ENCODE results near the gene CMTM3. TPM values are rescaled to one million over a fixed set of nuclear protein-coding genes. Genes with fewer than 3 reads are reported as not detected.

CMTM3 gene
- polyA plus RNA-seq, 1 experiment, result 35.5 TPM

DNA sequence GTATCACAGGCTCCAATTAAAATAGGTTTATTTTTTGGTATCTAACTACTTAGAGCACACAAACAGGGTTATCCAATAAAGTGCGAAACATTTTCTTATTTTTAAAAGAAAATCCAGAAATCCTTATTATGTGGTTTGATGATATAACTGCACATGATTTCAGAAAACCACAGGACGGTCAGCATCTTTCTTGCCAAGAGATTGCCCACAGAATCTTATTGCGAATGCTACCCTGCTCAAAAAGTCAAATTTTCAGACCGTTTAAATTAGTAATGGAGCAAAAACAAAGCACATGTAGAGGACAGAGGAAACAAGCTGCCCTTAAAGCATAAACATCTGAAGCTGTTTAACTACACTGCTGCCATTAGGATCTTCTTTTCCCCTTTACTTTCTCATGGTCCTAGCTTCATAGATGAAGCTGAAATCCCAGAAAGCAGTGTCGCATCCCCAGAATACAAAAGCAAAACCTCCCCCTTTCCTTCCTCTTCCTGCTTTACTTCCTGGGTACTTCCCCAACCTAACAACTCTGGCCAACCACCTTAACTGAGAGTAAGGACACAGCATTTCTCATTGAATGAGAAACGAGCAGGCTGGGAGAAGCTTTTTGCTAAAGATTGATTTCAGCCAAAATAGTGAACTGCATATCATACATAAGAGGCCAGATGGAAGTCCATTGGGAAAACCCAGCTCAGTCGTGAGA, 48.3 kb downstream of the CMTM3 start:
- TF ChIP-seq, protein P1, sequence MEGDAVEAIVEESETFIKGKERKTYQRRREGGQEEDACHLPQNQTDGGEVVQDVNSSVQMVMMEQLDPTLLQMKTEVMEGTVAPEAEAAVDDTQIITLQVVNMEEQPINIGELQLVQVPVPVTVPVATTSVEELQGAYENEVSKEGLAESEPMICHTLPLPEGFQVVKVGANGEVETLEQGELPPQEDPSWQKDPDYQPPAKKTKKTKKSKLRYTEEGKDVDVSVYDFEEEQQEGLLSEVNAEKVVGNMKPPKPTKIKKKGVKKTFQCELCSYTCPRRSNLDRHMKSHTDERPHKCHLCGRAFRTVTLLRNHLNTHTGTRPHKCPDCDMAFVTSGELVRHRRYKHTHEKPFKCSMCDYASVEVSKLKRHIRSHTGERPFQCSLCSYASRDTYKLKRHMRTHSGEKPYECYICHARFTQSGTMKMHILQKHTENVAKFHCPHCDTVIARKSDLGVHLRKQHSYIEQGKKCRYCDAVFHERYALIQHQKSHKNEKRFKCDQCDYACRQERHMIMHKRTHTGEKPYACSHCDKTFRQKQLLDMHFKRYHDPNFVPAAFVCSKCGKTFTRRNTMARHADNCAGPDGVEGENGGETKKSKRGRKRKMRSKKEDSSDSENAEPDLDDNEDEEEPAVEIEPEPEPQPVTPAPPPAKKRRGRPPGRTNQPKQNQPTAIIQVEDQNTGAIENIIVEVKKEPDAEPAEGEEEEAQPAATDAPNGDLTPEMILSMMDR (IDR thresholded peaks at IDR 0.05; ENCODE audit: insufficient read depth, low read depth, low read length), result no peak
- no peak for DNase-seq (ENCODE audit: low read depth)
- ChIA-PET CTCF (interaction anchor here (0.8 to 4.3 kb wide), 7 partner anchors 9 to 64 kb away, joined by 3 to 58 read pairs (median 5); no protein-coding TSS in a partner anchor), POLR2A (no interaction called here)
- H3K4me3 ChIP-seq (ENCODE audit: low read depth, low read length), result no peak overlapping the region
- H3K36me3 ChIP-seq (ENCODE audit: control insufficient read depth, insufficient read depth, low read length), result no peaks in the 10 kb centered on the region
- no peaks in the 10 kb centered on the region for H3K27me3 ChIP-seq (ENCODE audit: control insufficient read depth, insufficient read depth, low read length)

DNA sequence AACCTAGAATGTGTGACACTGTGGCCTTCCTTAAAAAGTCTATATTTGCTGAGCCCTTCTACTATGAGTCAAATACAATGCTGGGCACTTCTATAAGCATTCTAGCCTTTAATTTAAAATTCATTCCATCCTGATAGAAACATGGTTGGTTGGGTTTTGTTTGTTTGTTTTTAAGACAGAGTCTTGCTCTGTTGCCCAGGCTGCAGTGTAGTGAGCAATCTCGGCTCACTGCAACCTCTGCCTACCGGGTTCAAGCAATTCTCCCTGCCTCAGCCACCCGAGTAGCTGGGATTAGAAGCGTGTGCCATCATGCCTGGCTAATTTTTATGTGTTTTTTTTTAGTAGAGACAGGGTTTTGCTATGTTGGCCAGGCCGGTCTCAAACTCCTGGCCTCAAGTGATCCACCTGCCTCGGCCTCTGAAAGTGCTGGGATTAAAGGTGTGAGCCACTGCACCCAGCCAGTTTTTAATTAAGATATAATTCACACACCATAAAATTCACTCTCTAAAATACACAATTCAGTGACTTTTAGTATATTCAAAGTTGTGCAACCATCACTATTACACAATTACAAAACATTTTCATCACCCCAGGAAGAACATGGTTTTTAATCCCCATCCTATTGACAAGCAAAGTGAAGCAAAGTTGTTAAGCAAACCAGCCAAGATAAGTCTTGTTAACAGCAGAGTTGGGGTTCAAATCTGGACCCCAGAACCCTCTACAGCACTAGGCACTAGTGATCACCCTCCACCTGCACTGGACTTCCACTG, 49.3 kb downstream of the CMTM3 start:
- no peak for DNase-seq (ENCODE audit: low read depth)
- Histone ChIP-seq H3K4me3 (ENCODE audit: low read depth, low read length) (no peak overlapping the region), H3K27me3 (ENCODE audit: control insufficient read depth, insufficient read depth, low read length) (no peaks in the 10 kb centered on the region), H3K36me3 (ENCODE audit: control insufficient read depth, insufficient read depth, low read length) (no peaks in the 10 kb centered on the region)
- POLR2A ChIA-PET, result no interaction called here
- TF ChIP-seq, protein P1 (IDR thresholded peaks at IDR 0.05; ENCODE audit: insufficient read depth, low read depth, low read length), result no peak
- CTCF ChIA-PET, result interaction anchor here (0.8 to 4.3 kb wide), 4 partner anchors 9 to 46 kb away, joined by 3 to 58 read pairs (median 6); no protein-coding TSS in a partner anchor

DNA sequence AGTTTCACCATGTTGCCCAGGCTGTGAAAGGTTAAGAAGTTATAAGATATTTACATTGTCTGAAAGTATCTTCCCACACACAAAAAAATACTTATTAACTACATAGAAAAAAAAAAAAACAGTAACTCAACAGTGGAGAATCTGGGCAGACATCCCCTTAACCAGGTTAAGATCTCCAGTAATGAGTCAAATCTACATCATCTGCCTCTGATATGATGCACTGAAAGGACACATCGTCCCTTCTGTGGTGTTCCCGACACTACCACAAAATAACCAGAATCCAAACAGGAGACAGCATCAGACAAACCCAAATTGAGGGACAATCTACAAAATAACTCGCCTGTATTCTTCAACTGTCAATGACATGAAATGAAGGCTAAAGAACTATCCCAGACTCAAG, 52.0 kb downstream of the CMTM3 start:
- TF ChIP-seq, protein P1 (IDR thresholded peaks at IDR 0.05; ENCODE audit: insufficient read depth, low read depth, low read length), result no peak
- DNase-seq (ENCODE audit: low read depth), result no peak
- ChIA-PET CTCF (interaction anchor here (2.4 kb wide), 1 partner anchor 211 kb away, joined by 6 read pairs; no protein-coding TSS in a partner anchor), POLR2A (no interaction called here)
- Histone ChIP-seq H3K4me3 (ENCODE audit: low read depth, low read length) (no peak overlapping the region), H3K36me3 (ENCODE audit: control insufficient read depth, insufficient read depth, low read length) (no peaks in the 10 kb centered on the region), H3K27me3 (ENCODE audit: control insufficient read depth, insufficient read depth, low read length) (no peaks in the 10 kb centered on the region)

DNA sequence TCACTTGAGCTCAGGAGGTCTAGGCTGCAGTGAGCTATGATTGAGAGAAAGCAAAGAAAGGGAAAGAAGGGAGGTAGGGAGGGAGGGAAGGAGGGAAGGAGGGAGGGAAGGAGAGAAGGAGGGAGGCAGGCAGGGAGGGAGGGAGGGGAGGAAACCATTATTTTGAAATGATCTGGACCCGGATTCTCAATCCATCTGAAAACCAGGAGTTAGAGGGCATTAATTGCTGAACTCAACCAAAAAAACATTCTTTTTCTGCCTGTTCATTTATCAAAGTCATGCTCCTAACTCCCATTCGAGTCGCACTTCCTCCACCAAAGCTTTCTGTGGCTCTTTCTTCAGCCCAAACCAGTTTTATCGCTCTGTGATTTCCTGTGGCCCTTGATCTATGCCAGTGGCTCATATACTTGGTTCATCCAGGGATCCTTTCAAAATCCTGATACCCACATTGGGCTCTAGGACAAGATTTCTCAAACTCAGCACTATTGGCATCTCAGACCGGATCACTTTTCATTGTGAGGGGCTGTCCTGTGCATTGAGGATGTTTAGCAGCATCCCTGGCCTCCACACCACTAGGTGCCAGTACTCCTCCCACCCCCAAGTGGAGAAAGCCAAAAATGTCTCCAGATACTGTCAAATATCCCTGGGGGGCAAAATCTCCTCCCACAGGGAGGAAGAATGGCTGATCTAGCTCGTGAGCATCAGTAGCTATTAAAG, 53.8 kb downstream of the CMTM3 start:
- Histone ChIP-seq H3K36me3 (ENCODE audit: control insufficient read depth, insufficient read depth, low read length) (no peaks in the 10 kb centered on the region), H3K4me3 (ENCODE audit: low read depth, low read length) (no peak overlapping the region), H3K27me3 (ENCODE audit: control insufficient read depth, insufficient read depth, low read length) (no peaks in the 10 kb centered on the region)
- TF ChIP-seq, protein P1 (IDR thresholded peaks at IDR 0.05; ENCODE audit: insufficient read depth, low read depth, low read length), result no peak
- no peak for DNase-seq (ENCODE audit: low read depth)
- POLR2A ChIA-PET, result no interaction called here
- CTCF ChIA-PET, result interaction anchor here (0.5 to 1.5 kb wide), 7 partner anchors 8 to 252 kb away, joined by 3 to 4 read pairs (median 3); partner anchors contain the start of gene NAE1

DNA sequence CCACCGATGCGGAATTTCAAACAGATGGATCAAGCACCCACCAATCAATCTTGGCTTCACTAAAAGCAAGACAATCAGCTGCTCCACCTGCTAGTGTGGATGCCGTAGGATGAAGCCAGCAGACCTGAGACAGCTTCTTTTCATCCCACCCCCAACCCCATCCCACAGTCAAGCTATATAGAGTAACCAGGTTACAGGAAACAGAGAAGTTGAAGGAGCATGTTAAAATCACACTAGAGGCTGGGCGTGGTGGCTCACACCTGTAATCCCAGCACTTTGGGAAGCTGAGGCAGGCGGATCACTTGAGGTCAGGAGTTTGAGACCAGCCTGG, 54.3 kb downstream of the CMTM3 start:
- Histone ChIP-seq H3K36me3 (ENCODE audit: control insufficient read depth, insufficient read depth, low read length) (no peaks in the 10 kb centered on the region), H3K4me3 (ENCODE audit: low read depth, low read length) (no peak overlapping the region)
- CTCF ChIA-PET, result interaction anchor here (1.0 to 1.3 kb wide), 5 partner anchors 8 to 252 kb away, joined by 3 to 4 read pairs (median 3); partner anchors contain the start of gene NAE1

More for the DNA sequence above, 54.3 kb downstream of the CMTM3 start:
- DNase-seq (ENCODE audit: low read depth), result no peak
- no peaks in the 10 kb centered on the region for H3K27me3 ChIP-seq (ENCODE audit: control insufficient read depth, insufficient read depth, low read length)
- TF ChIP-seq, protein P1 (IDR thresholded peaks at IDR 0.05; ENCODE audit: insufficient read depth, low read depth, low read length), result no peak
- POLR2A ChIA-PET, result no interaction called here
